HG02610 (cell line): ENCODE data around the gene LYZL1.
"Not testable (repeated sequence)": the region's sequence is repeated elsewhere in the genome, so short reads cannot be mapped to it uniquely, and the experiment has no call there.

Source experiments
- ATAC-seq: cut with Tn5 transposase; IDR thresholded peaks from one replicate; pipeline ENCODE4 v1.9.1; 2021; ENCODE audit warnings: mild to moderate bottlenecking, moderate library complexity; ENCODE audit not compliant: unreplicated experiment

Gene LYZL1

DNA sequence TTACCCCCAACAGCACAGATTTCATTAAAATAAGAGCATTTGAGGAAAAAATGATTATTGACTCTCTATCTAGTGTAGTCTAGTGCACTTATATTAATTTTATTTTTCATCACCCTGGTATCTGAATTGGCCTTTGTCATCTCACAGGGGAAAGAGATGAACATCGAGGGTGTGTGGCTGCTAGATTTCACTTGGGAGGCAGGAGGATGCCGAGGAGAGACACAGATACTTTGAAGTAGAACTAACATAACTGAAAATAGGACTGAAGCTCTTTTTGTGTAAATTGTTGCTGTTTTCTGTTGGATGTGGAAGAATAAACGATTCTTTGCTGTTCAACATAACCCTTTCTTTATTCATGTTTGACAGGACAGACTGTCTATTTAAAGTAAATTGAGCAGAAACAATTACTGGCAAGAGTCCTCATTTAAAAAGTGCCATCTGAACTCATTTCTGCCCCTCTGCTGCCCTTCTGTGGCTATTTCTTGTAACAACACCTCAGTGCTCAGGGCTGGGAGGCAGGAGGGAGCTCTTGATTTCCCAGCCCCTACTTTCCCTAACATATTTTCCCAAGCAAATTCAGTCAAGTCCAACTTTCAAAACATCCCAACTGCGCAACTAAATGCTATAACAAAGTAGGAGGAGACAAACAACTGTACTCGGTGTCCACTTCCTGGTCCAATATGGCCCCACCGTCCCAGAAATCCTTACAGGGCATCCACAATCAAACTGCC lies 15.6 kb downstream of the LYZL1 start:
- ATAC-seq, result peak; percentile 46

DNA sequence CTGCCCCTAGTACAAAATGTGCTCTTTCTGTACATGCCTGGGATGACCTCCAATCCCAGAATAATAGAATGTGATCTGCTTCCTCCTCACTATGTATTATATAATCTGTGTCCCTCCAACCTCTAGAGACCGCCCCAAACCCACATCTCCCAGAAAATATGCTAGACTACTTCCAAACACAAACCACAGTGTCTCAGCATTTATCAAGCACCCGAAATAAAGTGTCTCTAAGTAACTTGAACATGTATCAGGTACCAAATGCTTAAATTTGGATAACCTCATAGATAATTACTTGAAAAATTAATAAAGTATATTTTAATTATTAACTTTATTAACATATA lies 16.1 kb downstream of the LYZL1 start:
- ATAC-seq, result no peak

DNA sequence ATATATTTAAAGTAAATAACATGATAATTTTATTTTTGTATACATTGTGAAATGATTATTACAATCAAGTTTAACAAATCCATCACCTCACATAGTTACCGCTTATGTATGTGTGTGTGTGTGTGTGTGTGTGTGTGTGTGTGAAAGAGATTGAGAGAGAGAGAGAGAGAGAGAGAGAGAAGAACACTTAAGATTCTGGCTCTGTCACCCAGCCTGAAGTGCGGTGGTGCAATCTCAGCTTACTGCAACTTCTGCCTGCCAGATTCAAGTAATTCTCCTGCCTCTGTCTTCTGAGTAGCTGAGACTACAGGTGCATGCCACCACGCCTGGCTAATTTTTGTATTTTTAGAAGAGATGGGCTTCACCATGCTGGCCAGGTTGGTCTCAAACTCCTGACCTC lies 17.8 kb downstream of the LYZL1 start:
- ATAC-seq, result no peak

DNA sequence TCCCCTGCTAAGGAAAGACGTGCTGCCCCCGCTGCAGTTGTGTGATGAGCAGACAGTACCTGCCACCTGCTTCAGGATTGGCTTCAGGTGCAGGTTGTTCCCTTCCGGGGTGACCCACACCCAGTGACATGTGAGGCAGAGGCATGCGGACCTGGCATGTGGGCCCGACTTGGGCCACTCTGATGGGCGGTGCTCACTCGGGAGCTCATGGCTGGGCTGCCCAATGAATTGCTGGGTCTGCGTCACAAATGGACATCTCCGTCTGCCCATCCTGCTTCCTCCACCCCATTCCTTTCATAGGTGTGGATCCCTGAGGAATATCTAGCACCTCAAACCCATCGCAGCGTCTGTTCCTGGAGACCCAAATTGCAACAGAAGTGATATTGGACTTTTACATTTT lies 19.3 kb downstream of the LYZL1 start:
- not testable (repeated sequence) for ATAC-seq

DNA sequence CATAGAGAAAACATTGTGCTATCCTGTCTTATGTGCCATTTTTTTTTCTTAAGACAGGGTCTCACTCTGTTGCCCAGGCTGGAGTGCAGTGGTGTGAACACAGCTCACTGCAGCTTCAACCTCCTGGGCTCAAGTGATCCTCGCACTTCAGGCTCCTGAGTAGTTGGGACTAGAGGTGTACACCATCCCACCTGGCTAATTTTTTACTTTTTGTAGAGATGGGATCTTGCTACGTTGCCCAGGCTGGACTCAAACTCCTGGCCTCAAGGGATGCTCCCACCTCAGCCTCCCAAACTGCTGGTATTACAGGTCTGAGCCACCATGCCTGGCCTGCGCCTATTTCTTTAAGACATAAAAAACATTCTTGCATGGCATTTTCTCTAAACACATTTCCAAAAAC lies 20.6 kb downstream of the LYZL1 start:
- no peak for ATAC-seq

DNA sequence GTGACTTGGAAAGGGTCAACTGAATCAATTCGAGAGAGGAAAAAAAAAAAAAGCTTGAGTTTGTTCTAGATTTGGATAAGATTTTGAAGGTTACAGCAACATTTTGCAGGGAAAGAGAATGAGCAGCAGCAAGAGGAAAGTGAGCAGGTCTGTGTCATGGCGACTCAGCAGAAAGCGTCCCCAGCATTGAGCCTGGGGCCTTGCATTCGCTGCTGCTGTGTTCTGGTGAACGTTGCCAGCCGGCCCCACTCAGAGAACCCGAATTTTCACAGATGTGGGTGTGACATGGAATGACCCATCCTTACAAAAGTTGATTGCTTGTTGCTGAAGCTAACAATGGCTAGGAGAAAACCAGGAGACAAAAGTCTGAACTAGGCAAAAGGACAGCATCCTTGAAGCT lies 21.6 kb downstream of the LYZL1 start:
- ATAC-seq, result not testable (repeated sequence)

DNA sequence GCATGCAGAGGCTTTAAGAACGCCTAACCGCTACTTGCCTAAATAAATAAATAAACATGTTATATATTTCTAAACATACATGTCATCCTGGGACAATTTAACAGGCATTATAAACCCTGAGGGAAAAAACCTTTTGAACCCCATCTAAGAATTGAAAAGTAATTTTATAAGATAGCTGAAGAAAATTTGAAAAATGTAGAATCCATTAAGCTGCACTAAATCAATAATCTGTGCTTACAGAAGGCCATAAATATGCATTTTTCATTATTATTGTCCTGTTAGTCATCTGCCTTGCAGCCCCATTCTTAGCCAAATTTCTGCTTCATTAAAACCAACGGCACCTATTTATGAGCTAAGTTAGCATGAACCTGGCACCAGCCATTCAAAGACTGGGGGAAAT lies 24.2 kb downstream of the LYZL1 start:
- no peak for ATAC-seq

DNA sequence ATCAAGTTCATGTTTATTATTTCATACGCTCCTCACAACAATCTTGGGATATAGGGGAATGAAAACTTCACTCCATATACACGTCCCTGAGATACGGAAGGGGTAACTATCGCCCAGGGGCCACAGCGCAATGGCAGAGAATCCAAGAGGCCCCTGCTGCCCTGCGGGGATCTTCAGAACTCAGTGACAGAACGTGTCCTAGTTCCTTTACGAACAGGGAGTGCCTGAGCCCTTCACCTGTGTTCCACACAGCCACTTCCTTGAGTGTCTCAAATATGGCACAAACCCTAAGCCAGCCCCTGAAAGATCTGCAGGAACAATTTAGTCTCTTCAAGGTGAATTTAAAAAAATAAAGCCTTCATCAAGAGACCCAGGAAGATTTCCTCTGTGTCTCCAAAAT lies 25.9 kb downstream of the LYZL1 start:
- ATAC-seq, result no peak

DNA sequence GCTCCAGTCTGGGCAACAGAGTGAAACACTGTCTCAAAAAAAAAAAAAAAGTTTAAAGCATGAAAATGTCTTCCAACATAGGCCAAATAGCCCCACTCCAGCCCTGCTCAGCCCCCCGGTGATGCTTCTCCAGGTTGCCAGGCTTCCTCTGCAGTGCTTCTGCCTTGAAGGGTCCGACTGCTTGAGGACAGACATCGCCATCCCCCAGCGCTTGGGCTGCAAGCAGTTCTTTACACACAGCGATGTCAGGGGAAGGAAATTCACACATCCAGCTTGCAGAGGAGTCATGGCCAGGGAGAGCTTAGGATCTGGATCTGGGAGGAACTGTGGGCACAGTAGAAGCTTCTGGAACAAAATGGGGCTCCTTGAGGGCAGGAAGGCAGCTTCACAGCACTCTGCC lies 26.9 kb downstream of the LYZL1 start:
- ATAC-seq, result no peak

DNA sequence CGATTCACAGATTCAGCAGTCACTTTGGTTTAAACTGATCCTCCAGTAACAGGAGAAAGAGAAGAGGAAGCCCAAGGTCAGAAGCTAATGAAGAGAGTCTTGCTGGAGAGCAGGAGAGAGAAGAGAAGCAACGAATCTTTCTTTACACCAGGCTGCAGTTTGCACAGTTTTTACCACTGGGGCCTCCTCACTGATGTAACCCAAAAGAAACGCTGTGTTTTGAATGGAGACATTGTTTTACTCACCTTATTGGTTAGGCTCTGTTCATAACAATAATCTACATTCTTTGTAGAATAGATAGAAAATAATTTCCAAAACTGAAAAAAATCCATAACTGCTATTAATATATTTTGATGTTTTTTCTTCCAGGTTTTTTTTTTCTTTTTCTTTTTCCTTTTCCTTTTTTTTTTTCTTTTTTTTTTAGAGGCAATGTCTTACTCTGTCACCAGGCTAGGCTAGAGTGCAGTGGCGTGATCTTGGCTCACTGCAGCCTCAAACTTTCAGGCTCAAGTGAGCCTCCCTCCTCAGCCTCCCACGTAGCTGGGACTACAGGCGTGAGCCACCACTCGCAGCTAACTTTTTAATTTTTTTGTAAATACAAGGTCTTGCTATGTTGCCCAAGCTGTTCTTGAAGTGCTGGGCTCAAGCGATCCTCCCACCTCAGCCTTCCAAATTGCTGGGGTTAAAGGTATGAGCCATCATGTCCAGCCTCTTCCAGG lies 27.6 kb downstream of the LYZL1 start:
- no peak for ATAC-seq

DNA sequence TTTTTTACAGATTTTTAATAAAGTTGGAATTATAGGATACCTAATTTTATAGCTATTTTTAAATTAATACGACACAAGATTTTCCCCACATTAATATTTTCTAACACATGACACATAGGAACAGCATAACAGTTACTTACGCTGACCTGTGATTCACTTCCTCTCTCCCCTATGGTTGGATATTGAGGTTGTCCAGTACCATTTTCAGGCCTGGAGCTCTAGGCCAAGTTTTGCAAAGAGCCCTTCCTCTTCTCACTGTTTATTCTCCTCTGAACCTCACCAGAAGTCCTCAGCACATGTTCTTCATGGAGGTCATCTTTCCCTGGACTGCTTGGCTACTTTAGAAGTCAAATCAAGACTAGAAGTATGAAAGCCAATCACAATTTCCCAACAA lies 28.2 kb downstream of the LYZL1 start:
- ATAC-seq, result no peak

DNA sequence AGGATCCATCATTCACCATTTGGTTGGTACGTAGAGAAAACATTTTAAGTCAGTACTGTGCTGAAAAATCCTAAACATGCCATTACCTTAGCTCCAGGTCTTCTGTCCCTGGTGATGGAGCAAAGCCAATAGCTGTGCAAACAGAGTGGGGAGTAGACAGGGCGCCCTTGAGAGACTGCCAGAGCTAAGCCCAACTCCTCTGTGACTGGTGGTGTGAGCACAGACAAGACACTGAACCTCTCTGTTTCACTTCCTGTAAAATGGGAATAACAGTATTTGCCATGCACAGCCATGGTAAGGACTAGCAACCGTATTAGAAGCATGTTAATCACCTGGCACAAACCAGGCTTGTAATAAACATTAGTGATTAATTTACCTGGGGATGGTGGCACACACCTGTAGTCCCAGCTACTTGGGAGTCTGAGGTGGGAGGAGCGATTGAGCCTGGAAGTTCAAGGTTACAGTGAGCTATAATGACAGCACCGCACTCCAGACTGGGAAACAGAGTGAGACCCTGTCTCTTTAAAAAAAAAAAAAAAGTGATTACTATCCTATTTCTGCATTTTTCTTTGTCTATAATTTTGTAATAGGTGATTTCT lies 28.7 kb downstream of the LYZL1 start:
- no peak for ATAC-seq

DNA sequence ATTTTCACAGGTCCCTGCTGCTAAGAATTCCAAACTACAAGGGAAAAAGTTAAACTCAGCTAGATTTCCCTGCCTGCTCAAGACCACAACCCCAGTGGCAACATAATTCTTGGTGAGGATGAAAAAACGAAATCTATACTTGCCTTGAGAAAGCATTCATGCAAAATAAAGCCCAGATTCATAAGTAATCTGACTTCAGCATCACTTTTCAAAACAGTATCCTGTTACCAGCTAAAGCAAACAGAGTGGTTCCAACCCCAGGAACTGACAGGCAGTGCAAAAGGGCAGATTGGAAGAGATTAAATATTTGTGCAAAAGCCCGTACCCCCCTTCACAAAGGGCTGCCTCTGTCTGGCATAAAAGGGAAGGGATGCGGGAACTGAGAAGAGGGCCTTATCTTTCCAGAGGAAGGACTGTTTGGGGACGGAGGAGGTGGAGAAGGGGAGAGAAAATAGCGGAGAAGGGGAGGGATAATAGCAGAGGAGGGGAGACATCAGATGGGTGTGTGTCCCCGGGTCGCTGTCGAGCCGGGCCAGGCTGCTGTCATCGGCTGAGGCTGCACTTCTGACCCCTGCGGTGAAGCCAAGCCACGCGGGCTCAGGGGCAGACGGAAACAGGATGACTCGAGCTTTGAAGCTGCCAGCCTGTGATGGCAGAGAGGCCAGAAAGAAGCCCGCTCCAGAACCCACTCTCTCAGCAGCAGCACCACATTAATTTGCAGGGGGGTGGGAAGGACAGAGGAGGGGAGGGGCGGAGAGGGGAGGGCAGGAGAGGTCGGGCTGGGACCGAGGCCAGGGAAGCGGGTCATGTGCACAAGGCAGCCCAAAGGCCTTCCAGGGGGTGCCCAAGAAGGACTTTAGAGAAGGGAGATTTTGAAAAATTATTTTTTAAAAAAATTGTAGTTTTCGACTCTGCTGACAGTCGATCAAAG lies 29.5 kb downstream of the LYZL1 start:
- not testable (repeated sequence) for ATAC-seq

DNA sequence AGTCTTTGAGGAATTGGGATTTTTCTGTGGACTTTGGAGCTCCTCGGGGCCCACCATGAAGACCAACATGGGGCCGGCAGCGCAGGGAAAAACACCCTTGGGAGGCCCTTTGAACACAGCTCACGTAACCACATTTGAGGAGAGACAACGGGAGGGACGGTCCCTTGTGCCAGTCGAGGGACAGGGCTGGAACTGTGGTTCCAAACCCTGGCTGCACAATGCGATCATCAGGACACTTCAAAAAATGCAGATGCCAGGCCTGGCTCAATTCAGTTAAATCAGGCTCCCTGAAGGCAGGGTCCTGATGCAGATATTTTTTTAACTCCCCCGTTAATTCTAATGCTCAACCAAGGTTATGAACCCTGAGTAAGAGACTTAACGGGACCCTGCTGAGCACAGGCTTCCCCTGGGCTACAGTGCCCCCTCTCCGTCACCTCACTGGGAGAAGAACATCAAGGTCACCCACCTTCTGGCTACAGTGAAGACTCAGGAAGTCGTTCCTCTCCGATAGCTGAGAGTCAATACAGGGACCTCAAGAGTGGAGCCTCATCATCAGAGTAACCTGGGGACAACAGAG lies 30.4 kb downstream of the LYZL1 start:
- ATAC-seq, result no peak

DNA sequence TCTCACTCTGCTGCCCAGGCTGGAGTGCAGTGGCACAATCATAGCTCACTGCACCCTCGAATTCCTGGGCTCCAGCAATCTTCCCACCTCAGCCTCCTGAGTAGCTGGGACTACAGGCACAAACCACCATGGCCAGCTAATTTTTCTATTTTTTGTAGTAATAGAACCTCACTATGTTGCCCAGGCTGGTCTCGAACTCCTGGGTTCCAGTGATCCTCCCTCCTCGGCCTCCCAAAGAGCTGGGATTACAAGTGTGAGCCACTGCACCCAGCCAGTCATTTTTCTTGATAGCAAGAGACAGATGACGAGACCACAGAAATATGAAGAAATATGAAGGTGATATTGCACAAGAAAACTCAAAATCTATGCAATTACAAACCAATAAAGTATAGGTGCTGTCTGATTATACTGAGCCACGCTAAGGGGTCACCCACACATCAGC lies 31.8 kb downstream of the LYZL1 start:
- ATAC-seq, result not testable (repeated sequence)

DNA sequence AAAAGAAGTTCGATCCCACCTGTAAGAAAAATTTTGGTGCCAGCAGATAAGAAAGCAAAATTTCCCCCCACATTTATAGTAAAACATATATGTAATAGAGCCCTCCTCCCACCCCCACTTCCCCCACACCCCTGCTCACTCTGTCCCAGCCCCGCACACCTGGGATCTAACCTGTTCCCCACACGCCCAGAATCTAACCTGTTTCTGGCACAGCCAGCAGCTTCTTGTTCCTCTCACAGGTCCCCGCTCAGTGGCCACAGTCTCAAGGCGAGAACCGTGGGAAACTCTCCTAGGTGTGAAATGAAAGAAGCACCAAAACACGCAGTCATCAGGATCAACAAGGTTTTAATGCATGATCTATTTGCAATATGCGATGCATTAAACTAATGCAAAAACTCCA lies 32.8 kb downstream of the LYZL1 start:
- no peak for ATAC-seq

DNA sequence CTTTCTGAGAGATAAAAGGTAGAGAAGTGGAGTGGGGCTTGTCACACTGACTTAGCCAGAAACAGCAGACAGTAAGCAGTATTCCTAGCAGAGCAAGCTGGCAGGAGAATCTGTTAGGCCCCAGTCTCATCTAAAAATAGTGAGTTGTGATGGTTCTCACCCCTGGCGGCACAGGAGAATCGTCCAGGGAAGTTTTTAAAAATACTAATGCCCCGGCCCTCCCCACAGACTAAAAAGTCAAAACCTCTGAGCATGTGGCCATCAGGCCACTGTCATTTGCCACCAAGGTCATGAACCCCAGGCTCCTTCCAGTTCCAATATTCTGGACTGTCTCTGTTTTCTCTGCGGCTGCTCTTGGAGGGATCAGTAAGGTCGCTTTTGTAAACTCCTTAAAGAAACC lies 34.0 kb downstream of the LYZL1 start:
- ATAC-seq, result no peak

DNA sequence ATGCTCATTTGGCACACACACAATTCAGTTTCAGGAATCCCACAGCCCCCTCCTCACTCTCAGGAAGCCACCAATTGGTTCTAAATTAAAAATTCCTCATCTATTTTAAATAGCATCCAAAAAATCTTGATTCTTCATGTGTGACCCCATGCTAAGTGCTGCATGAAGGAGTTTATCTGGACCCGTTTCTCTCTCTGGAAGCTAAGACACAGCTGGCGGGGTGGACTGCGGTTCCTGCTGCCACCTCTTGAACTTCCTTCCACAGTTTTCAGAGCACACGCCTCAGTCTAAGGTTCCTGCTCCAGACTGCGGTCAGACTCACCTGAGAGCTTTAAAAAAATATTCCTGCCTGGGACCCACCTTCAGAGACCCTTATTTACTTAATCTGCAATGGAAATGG lies 34.5 kb downstream of the LYZL1 start:
- ATAC-seq, result no peak

DNA sequence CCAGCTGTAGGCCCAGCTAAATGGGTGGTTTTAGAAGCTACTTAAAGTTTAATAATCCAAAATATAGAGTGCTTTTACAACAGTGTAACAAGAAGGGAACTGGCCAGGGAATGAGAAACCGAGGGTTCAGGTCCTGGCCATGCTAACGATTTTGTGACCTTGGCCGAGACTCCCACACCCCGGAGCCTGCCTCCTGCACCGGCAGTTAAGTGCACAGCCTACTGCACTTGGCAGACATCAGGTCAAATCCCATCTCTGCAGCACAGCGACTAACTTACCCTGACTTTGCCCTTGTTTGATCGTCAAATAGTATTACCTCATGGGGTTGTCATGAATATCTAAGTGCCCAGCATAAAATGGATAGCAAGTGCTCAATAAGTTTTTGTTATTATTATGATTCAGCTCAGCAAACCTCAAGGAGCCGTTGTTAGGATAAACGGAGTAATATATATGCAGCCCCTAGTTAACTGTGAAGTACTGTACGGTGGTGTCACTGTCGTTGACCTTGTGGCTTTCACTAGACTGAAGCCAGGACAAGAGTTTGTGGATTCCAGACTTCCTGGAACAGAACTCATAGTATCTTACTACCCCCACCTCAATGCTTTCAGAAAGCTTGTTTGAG lies 35.5 kb downstream of the LYZL1 start:
- ATAC-seq, result no peak

DNA sequence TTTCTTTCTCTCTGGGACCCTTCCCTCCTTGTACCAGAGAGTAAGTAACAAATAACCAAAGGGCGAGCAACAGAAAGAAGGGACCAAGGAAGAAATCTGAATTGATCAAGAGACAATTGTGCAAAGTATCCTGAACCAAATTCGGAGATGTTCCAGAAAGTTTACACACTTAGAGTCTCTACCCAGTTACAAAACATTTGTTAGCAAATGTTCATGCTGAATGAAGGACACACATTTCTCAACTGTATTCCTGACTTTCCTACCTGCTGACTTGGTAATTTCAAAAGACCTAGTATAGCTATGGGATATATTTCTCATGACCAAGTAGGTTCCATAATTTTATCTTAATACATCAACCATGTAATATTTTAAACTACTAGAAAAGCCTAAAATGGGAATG lies 37.4 kb downstream of the LYZL1 start:
- no peak for ATAC-seq
